Measurements from ENCODE around the gene STX17. TPM values are rescaled to one million over a fixed set of nuclear protein-coding genes. Genes with fewer than 3 reads are reported as not detected.

The STX17 gene
- total and polyA plus RNA-seq, 7 donors, result 5.2 to 31.1 (median 19.6) TPM

DNA sequence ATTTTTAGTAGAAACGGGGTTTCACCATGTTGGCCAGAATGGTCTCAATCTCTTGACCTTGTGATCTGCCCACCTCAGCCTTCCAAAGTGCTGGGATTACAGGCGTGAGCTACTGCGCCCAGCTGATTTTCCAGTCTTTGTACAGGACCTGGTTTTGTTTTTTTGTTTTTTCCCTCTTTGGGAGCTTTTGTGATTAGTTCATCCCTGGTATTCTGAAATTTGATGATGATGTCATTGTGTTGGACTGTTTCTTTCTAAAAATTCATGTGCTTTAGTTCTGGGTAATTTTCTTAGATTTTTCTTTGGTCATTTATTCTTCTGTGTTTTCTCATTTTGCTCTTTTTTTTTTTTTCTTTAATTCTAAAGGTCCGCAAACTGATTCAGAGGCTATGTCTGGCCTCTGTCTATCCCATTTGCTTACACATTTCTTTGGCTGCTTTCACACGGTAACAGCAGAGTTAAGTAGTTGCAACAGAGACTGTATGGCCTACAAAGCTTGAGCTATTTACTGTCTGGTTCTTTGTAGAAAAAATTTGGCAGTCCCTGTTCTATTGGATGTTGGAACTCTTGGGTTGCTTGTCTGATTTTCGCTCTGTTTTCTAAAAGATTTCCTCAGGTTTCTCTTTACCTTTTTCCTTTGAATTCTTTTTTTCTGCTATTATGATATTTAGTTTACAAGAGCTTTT is 24.8 kb downstream of the STX17 start:
- DNase-seq (no peak), ATAC-seq (no peak)
- no peaks in the 10 kb centered on the region for H3K9me3 ChIP-seq
- WGBS, 3 donors, result 76 to 92% (median 81%) methylated on average over 6 of the region's 6 CpGs
- H3K36me3 ChIP-seq (ENCODE audit: insufficient read depth in 1 of 2, low read depth in 1 of 2), result peaks cover 0 to 10% of the 10 kb centered on the region in 2 donors
- H3K4me3 ChIP-seq, result no peak overlapping the region
- H3K27me3 ChIP-seq (ENCODE audit: insufficient read depth in 3 of 3, low read length in 2 of 3), result no peaks in the 10 kb centered on the region
- TF ChIP-seq, protein P1, sequence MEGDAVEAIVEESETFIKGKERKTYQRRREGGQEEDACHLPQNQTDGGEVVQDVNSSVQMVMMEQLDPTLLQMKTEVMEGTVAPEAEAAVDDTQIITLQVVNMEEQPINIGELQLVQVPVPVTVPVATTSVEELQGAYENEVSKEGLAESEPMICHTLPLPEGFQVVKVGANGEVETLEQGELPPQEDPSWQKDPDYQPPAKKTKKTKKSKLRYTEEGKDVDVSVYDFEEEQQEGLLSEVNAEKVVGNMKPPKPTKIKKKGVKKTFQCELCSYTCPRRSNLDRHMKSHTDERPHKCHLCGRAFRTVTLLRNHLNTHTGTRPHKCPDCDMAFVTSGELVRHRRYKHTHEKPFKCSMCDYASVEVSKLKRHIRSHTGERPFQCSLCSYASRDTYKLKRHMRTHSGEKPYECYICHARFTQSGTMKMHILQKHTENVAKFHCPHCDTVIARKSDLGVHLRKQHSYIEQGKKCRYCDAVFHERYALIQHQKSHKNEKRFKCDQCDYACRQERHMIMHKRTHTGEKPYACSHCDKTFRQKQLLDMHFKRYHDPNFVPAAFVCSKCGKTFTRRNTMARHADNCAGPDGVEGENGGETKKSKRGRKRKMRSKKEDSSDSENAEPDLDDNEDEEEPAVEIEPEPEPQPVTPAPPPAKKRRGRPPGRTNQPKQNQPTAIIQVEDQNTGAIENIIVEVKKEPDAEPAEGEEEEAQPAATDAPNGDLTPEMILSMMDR (IDR thresholded peaks at IDR 0.05), result no peak
- no peaks in the 10 kb centered on the region for H3K4me1 ChIP-seq
- intact Hi-C loops (cut with DNase I), result no loop called here
- no peak overlapping the region for H3K27ac ChIP-seq

DNA sequence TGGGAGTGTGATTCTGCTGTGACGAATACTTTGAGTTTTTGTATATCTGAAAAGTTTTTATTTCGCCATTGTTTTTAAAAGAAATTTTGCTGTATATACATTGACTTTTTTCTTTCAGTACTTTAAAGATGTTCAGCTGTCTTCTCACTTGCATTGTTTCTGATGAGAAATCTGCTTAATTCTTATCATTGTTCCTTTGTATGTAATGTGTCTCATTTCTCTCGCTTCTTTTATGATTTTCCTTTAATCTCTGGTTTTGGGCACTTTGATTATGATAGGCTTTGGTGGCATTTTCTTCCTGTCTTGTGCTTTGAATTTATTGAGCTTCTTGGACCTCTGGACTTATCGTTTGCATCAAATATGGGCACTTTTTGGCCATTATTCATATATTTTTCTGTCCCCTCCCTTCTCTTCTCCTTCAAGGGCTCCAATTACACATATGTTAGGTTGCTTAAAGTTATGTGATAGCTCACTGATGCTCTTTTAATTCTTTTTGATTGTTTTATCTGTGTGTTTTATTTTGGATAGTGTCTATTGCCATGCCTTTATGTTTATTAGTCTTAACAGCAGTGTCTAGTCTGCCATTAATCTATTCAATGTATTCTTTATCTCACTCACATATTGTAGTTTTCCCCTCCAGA is 30.6 kb downstream of the STX17 start:
- Histone ChIP-seq H3K36me3 (ENCODE audit: insufficient read depth in 1 of 2, low read depth in 1 of 2) (no peaks in the 10 kb centered on the region), H3K4me1 (no peaks in the 10 kb centered on the region), H3K27ac (no peak overlapping the region), H3K9me3 (peaks cover 10% of the 10 kb centered on the region), H3K4me3 (no peak overlapping the region), H3K27me3 (ENCODE audit: insufficient read depth in 3 of 3, low read length in 2 of 3) (no peaks in the 10 kb centered on the region)
- intact Hi-C loops (cut with DNase I), result no loop called here
- ATAC-seq (no peak), DNase-seq (no peak)
- 95 to 97% (median 96%) methylated on average over 4 of the region's 4 CpGs for WGBS, 3 donors
- TF ChIP-seq, protein P1 (IDR thresholded peaks at IDR 0.05), result no peak

DNA sequence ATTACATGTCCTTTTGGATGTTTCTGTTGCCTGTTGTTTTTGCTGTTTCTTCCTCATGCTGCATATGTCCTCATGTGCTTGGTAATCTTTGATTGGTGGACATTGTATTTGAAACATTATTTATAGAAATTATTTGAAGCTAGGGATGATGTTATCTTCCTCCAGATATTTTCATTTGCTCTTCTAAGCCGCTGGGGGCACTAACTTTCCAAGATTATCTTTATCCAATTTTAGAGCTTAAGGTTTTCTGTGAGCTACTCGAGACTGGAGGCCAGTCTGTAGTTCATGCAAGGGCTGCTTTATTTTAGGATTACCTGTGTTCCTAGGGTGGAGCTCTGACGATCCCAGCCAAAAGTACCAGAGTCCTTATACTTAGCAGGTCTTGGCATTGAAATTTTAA is 40.9 kb downstream of the STX17 start:
- peaks cover 0 to 13% of the 10 kb centered on the region in 2 donors for H3K36me3 ChIP-seq (ENCODE audit: insufficient read depth in 1 of 2, low read depth in 1 of 2)
- no peak overlapping the region for H3K4me3 ChIP-seq
- 65 to 78% (median 66%) methylated on average over 3 of the region's 3 CpGs for WGBS, 3 donors
- no peaks in the 10 kb centered on the region for H3K4me1 ChIP-seq
- intact Hi-C loops (cut with DNase I), result no loop called here
- no peak overlapping the region for H3K27ac ChIP-seq
- no peaks in the 10 kb centered on the region for H3K9me3 ChIP-seq
- no peak for ATAC-seq
- no peak for DNase-seq
- TF ChIP-seq, protein P1 (IDR thresholded peaks at IDR 0.05), result no peak
- H3K27me3 ChIP-seq (ENCODE audit: insufficient read depth in 3 of 3, low read length in 2 of 3), result no peaks in the 10 kb centered on the region

DNA sequence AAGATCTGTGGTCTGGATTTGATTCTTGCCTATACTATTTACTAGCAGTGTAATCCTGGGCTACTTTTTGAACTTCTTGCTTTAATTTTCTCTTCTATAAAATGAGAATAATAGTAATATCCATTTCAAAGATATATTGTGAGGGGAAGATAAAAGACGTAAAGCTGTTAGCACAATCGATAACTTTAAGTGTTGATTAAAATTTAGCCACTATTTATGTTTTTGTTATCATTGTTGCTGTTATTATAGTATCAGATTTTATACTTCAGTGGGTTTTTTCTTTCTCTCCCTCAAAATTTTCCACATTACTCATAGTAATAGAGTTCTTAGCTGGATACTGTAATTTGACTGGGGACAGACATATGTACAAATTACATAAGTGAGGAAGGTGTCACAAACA is 42.0 kb downstream of the STX17 start:
- TF ChIP-seq, protein P1 (IDR thresholded peaks at IDR 0.05), result no peak
- Histone ChIP-seq H3K27me3 (ENCODE audit: insufficient read depth in 3 of 3, low read length in 2 of 3) (no peaks in the 10 kb centered on the region), H3K4me3 (no peak overlapping the region), H3K27ac (no peak overlapping the region), H3K9me3 (no peaks in the 10 kb centered on the region), H3K4me1 (no peaks in the 10 kb centered on the region), H3K36me3 (ENCODE audit: insufficient read depth in 1 of 2, low read depth in 1 of 2) (peaks cover 0 to 14% of the 10 kb centered on the region in 2 donors)
- intact Hi-C loops (cut with DNase I), result no loop called here
- WGBS, 3 donors, result 95 to 98% (median 96%) methylated on average over 2 of the region's 2 CpGs
- DNase-seq (no peak), ATAC-seq (no peak)

Data from psoas muscle (tissue), 8 donors.